OCI-LY7 (cell line): ENCODE measurements around the gene MACO1. TPM values are rescaled to one million over a fixed set of nuclear protein-coding genes. Genes with fewer than 3 reads are reported as not detected.

Source experiments
- BruUV-seq: library from RNA; stranded (reverse); fragments of 400-500 nt; replicated peaks from 2 replicates; lab custom pipeline; 2021; lab: Mats Ljungman, UMichigan
- CTCF ChIA-PET: fragments of 300-600 bp; sonication (Branson Sonifier 250); formaldehyde crosslinking; loops from one replicate; lab custom pipeline; 2022; ENCODE audit warnings: antibody characterized with exemption; ENCODE audit not compliant: unreplicated experiment; lab: Charles Lee
- POLR2A ChIA-PET: fragments of 300-600 bp; sonication (Branson Sonifier 250); formaldehyde crosslinking; loops from one replicate; lab custom pipeline; 2022; ENCODE audit warnings: antibody characterized with exemption; lab: Charles Lee
- DNase-seq: peaks from one replicate; pipeline ENCODE4 v3.0.0-alpha.2; 2015; ENCODE audit warnings: low spot score
- H2AFZ ChIP-seq: fragments of 200-600 bp; sonication (generic), shearing (Covaris generic); 2 replicates; pipeline ENCODE4 v1.6.1; 2014; ENCODE audit warnings: mild to moderate bottlenecking, antibody characterized with exemption, low read length, moderate library complexity
- H3K27ac ChIP-seq: fragments of 200-600 bp; sonication (generic); 2 replicates; pipeline ENCODE4 v1.5.1; 2014; ENCODE audit warnings: mixed run types, low read depth, mild to moderate bottlenecking, moderate library complexity, low read length, inconsistent platforms; ENCODE audit not compliant: poor library complexity, severe bottlenecking
- H3K36me3 ChIP-seq: fragments of 200-600 bp; sonication (generic); 2 replicates; pipeline ENCODE4 v1.6.1; 2014; ENCODE audit warnings: mild to moderate bottlenecking, antibody characterized with exemption, low read length, moderate library complexity, mixed read lengths; ENCODE audit not compliant: insufficient read depth
- H3K4me1 ChIP-seq: fragments of 200-600 bp; sonication (generic); 2 replicates; pipeline ENCODE4 v1.5.1; 2014; ENCODE audit warnings: mild to moderate bottlenecking, low read length; ENCODE audit not compliant: insufficient read depth, poor library complexity, severe bottlenecking
- H3K4me2 ChIP-seq: fragments of 200-600 bp; sonication (generic); 2 replicates; pipeline ENCODE4 v1.6.1; 2014; ENCODE audit warnings: mild to moderate bottlenecking, low read length
- H3K4me3 ChIP-seq: fragments of 200-600 bp; sonication (generic); 2 replicates; pipeline ENCODE4 v1.5.1; 2014; ENCODE audit warnings: mild to moderate bottlenecking, low read depth, low read length; ENCODE audit not compliant: poor library complexity, severe bottlenecking
- H3K79me2 ChIP-seq: fragments of 200-600 bp; sonication (generic); 2 replicates; pipeline ENCODE4 v1.6.1; 2016; ENCODE audit warnings: low read depth, mild to moderate bottlenecking, low read length, moderate library complexity, mixed read lengths; ENCODE audit not compliant: insufficient read depth
- H3K9me2 ChIP-seq: fragments of 200-600 bp; sonication (generic); 2 replicates; pipeline ENCODE4 v1.6.1; 2016; ENCODE audit warnings: mild to moderate bottlenecking, low read length, mixed read lengths; ENCODE audit not compliant: insufficient read depth
- H3K9me3 ChIP-seq: fragments of 200-600 bp; sonication (generic); 2 replicates; pipeline ENCODE4 v1.6.1; 2014; ENCODE audit warnings: mild to moderate bottlenecking, mixed run types, low read length, mixed read lengths
- H4K20me1 ChIP-seq: fragments of 200-600 bp; sonication (generic); 2 replicates; pipeline ENCODE4 v1.6.1; 2014; ENCODE audit warnings: mild to moderate bottlenecking, antibody characterized with exemption, low read length, moderate library complexity, mixed read lengths; ENCODE audit not compliant: insufficient read depth
- EZH2phosphoT487 ChIP-seq: fragments of 200-600 bp; sonication (generic); IDR thresholded peaks from 2 replicates; pipeline ENCODE4 v1.6.1; 2018; ENCODE audit warnings: low read depth, borderline replicate concordance, mild to moderate bottlenecking, mixed run types, antibody characterized with exemption, low read length, moderate library complexity, mixed read lengths
- intact Hi-C: fragments of 100-400 bp; cut with micrococcal nuclease; formaldehyde crosslinking; loops from one replicate; pipeline ENCODE4 v1.10.0; 2022; ENCODE audit not compliant: unreplicated experiment
- total RNA-seq, 2 experiments: library from RNA; depleted of rRNA in 1 of 2; stranded (reverse); fragments of >200 nt in 1 of 2; shearing (Covaris generic) in 1 of 2; gene quantifications; 2 replicates each; pipeline ENCODE4 v1.2.3, GENCODE V29; 2014 to 2022
- TF ChIP-seq, protein P1 (sequence below): fragments of 200-600 bp; sonication (generic); conservative IDR thresholded peaks from 2 replicates; pipeline ENCODE4 v1.5.1; 2014; ENCODE audit warnings: mild to moderate bottlenecking, antibody characterized with exemption, low read length, moderate library complexity, mixed read lengths

MACO1 gene
- total RNA-seq, 2 experiments from 2014 or later: 11.8 to 18.6 TPM

- Histone ChIP-seq H3K9me2 (no peaks in the 10 kb centered on the region), H3K4me3 (no peak overlapping the region), H2AFZ (peak overlapping the region; percentile 48; the same call in 1 of the 2 replicates), H3K9me3 (no peaks in the 10 kb centered on the region), H4K20me1 (no peaks in the 10 kb centered on the region), H3K4me1 (peaks cover 6% of the 10 kb centered on the region), H3K36me3 (no peaks in the 10 kb centered on the region), H3K4me2 (no peak overlapping the region), H3K27ac (no peak overlapping the region), H3K79me2 (no peaks in the 10 kb centered on the region)
- no TSS peak for BruUV-seq
- ChIA-PET CTCF (interaction anchor here (1.0 kb wide), 1 partner anchor 13 kb away, joined by 3 read pairs; no protein-coding TSS in a partner anchor), POLR2A (no interaction called here)
- TF ChIP-seq EZH2phosphoT487: no peak
- TF ChIP-seq, protein P1, sequence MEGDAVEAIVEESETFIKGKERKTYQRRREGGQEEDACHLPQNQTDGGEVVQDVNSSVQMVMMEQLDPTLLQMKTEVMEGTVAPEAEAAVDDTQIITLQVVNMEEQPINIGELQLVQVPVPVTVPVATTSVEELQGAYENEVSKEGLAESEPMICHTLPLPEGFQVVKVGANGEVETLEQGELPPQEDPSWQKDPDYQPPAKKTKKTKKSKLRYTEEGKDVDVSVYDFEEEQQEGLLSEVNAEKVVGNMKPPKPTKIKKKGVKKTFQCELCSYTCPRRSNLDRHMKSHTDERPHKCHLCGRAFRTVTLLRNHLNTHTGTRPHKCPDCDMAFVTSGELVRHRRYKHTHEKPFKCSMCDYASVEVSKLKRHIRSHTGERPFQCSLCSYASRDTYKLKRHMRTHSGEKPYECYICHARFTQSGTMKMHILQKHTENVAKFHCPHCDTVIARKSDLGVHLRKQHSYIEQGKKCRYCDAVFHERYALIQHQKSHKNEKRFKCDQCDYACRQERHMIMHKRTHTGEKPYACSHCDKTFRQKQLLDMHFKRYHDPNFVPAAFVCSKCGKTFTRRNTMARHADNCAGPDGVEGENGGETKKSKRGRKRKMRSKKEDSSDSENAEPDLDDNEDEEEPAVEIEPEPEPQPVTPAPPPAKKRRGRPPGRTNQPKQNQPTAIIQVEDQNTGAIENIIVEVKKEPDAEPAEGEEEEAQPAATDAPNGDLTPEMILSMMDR: no peak
- intact Hi-C loops: no loop called here
- DNase-seq: no peak
Measured at GRCh38 chr1:25537153-25537831, 106.6 kb downstream of the MACO1 start.

DNA sequence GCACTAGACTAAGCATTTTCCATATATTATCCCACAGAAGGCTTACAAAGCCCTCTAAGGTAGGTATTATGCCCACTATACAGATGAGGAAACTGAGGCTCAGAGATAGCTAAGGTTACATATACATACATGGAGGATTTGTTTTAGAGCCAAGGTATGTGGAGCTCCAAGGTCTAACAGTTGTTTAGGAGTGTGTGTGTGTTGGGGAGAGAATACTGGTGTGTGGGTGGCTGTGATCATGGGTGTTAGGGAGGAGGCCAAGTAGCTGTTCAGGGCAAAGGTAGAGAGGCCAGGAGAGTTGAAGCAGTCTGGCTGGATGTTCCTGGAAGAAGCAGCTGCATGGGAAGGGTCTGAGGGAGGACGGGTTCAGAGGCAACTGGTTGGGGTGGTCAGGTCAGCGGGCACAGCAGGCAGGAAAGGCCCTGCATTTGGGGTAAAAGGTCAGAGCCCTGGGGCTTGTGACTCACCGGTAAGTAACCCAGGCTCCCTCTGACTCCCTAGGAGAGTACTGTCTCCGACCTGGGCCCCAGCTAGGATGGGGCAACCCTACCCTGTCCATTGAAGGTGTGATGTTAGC, 107.6 kb downstream of the MACO1 start:
- DNase-seq: no peak
- H3K4me1 ChIP-seq: peaks cover 6% of the 10 kb centered on the region
- TF ChIP-seq EZH2phosphoT487: no peak
- TF ChIP-seq, protein P1: no peak
- no peaks in the 10 kb centered on the region for H3K79me2 ChIP-seq
- H4K20me1 ChIP-seq: no peaks in the 10 kb centered on the region
- no peak overlapping the region for H3K4me2 ChIP-seq
- CTCF ChIA-PET: interaction anchor here (1.0 to 1.1 kb wide), 2 partner anchors 11 to 12 kb away, joined by 3 to 4 read pairs; no protein-coding TSS in a partner anchor
- intact Hi-C loops: no loop called here
- BruUV-seq: no TSS peak
- no peak overlapping the region for H3K27ac ChIP-seq
- no peaks in the 10 kb centered on the region for H3K9me3 ChIP-seq
- H3K9me2 ChIP-seq: no peaks in the 10 kb centered on the region
- no peaks in the 10 kb centered on the region for H3K36me3 ChIP-seq
- no peak overlapping the region for H3K4me3 ChIP-seq
- POLR2A ChIA-PET: interaction anchor here (0.5 kb wide), 1 partner anchor 70 kb away, joined by 6 read pairs; no protein-coding TSS in a partner anchor
- no peak overlapping the region for H2AFZ ChIP-seq
